Activated CD8-positive, alpha-beta memory T cell treated with anti-CD3 and anti-CD28 coated beads, Interleukin-2, amount 10 ng/mL, durations not matched to agents 7 days and 5 days (primary cell): ENCODE data around the gene ANXA11. TPM values are rescaled to one million over a fixed set of nuclear protein-coding genes. Genes with fewer than 3 reads are reported as not detected.
"Not testable (repeated sequence)": the region's sequence is repeated elsewhere in the genome, so short reads cannot be mapped to it uniquely, and the experiment has no call there.

Experiments
- ATAC-seq: fragments of 150-1000 bp; cut with Tn5 transposase; one replicate; pipeline ENCODE4 v1.10.0; 2021; ENCODE audit warnings: moderate library complexity
- CTCF ChIA-PET: fragments of 350-600 bp; sonication (Branson Sonifier 250); formaldehyde crosslinking; loops from one replicate; lab custom pipeline; 2021; ENCODE audit warnings: antibody characterized with exemption; lab: Charles Lee
- DNase-seq: peaks from one replicate; pipeline ENCODE4 v3.0.0-alpha.2; 2020
- H3K27ac Mint-ChIP-seq: one replicate; pipeline ENCODE4 v1.8.0; 2021; ENCODE audit warnings: mild to moderate bottlenecking, mixed read lengths
- H3K27me3 Mint-ChIP-seq: one replicate; pipeline ENCODE4 v1.8.0; 2021; ENCODE audit warnings: mixed read lengths
- H3K36me3 Mint-ChIP-seq: one replicate; pipeline ENCODE4 v1.8.0; 2021; ENCODE audit warnings: mild to moderate bottlenecking, mixed read lengths
- H3K4me1 Mint-ChIP-seq: one replicate; pipeline ENCODE4 v1.8.0; 2021; ENCODE audit warnings: mixed read lengths
- H3K4me3 Mint-ChIP-seq: one replicate; pipeline ENCODE4 v1.8.0; 2021; ENCODE audit warnings: mild to moderate bottlenecking, moderate library complexity, mixed read lengths
- H3K9me3 Mint-ChIP-seq: one replicate; pipeline ENCODE4 v1.8.0; 2022; ENCODE audit warnings: low read depth, mixed read lengths
- total RNA-seq, 2 experiments: library from RNA; stranded (reverse); gene quantifications; one replicate each; pipeline ENCODE4 v1.2.3, GENCODE V29; 2021

Gene ANXA11
- 100 to 1,000 TPM; 251 to 288 TPM for total RNA-seq

- H3K4me3 Mint-ChIP-seq: peak within 1 kb of the TSS; percentile 97
- DNase-seq (peak; percentile 89), ATAC-seq (peak; percentile 85)
- no peaks in the 10 kb centered on the region for H3K9me3 Mint-ChIP-seq
- peaks cover 27% of the 10 kb centered on the region for H3K36me3 Mint-ChIP-seq
- peak within 1 kb of the TSS; percentile 93 for H3K27ac Mint-ChIP-seq
- H3K4me1 Mint-ChIP-seq: peaks cover 40% of the 10 kb centered on the region
- CTCF ChIA-PET: interaction anchor here (0.8 to 3.1 kb wide), 5 partner anchors 10 to 63 kb away, joined by 3 to 14 read pairs (median 4); no protein-coding TSS in a partner anchor
- no peaks in the 10 kb centered on the region for H3K27me3 Mint-ChIP-seq
Measured at GRCh38 chr10:80205477-80206276, at the start of gene ANXA11. ANXA11 (minus strand) TSS chr10:80205537; CDS start chr10:80172861, 32,676 bp downstream.

- CTCF ChIA-PET, DNase-seq, H3K4me3 Mint-ChIP-seq, H3K9me3 Mint-ChIP-seq, ATAC-seq, H3K27ac Mint-ChIP-seq, H3K27me3 Mint-ChIP-seq, H3K36me3 Mint-ChIP-seq: not testable (repeated sequence)
- H3K4me1 Mint-ChIP-seq: peaks cover 26% of the 10 kb centered on the region
Measured at GRCh38 chr10:80254726-80255125, 49.4 kb upstream of the ANXA11 start.

- DNase-seq (peak; percentile 46), ATAC-seq (peak; percentile 22)
- not testable (repeated sequence) for H3K9me3 Mint-ChIP-seq, H3K4me3 Mint-ChIP-seq, H3K36me3 Mint-ChIP-seq, H3K27me3 Mint-ChIP-seq
- CTCF ChIA-PET: interaction anchor here (1.1 to 2.0 kb wide), 3 partner anchors 33 to 110 kb away, joined by 3 to 13 read pairs (median 3); no protein-coding TSS in a partner anchor
- H3K4me1 Mint-ChIP-seq: peaks cover 26% of the 10 kb centered on the region
- peak overlapping the region; percentile 99 for H3K27ac Mint-ChIP-seq
Measured at GRCh38 chr10:80253963-80254271, 48.6 kb upstream of the ANXA11 start.

GRCh38 chr10:80253266-80253962, 48.1 kb upstream of the ANXA11 start:
- peak overlapping the region; percentile 8 for H3K4me3 Mint-ChIP-seq
- peak; percentile 76 for DNase-seq
- H3K36me3 Mint-ChIP-seq: peaks cover 4% of the 10 kb centered on the region
- peaks cover under 1% of the 10 kb centered on the region for H3K27me3 Mint-ChIP-seq
- H3K9me3 Mint-ChIP-seq: no peaks in the 10 kb centered on the region
- peaks cover 26% of the 10 kb centered on the region for H3K4me1 Mint-ChIP-seq
- peak; percentile 87 for ATAC-seq
- CTCF ChIA-PET: interaction anchor here (1.1 to 2.0 kb wide), 6 partner anchors 8 to 109 kb away, joined by 3 to 13 read pairs (median 4); no protein-coding TSS in a partner anchor
- peak overlapping the region; percentile 99 for H3K27ac Mint-ChIP-seq

- H3K4me3 Mint-ChIP-seq: no peak overlapping the region
- H3K27ac Mint-ChIP-seq: peak overlapping the region; percentile 99
- H3K9me3 Mint-ChIP-seq: no peaks in the 10 kb centered on the region
- DNase-seq: no peak
- peaks cover 5% of the 10 kb centered on the region for H3K27me3 Mint-ChIP-seq
- H3K4me1 Mint-ChIP-seq: peaks cover 26% of the 10 kb centered on the region
- CTCF ChIA-PET: interaction anchor here (1.2 to 2.0 kb wide), 5 partner anchors 9 to 108 kb away, joined by 3 to 13 read pairs (median 5); no protein-coding TSS in a partner anchor
- ATAC-seq: no peak
- peaks cover 4% of the 10 kb centered on the region for H3K36me3 Mint-ChIP-seq
Measured at GRCh38 chr10:80252296-80252887, 47.1 kb upstream of the ANXA11 start.

- H3K27ac Mint-ChIP-seq, H3K36me3 Mint-ChIP-seq, DNase-seq, ATAC-seq, H3K4me3 Mint-ChIP-seq, H3K27me3 Mint-ChIP-seq, H3K9me3 Mint-ChIP-seq: not testable (repeated sequence)
- CTCF ChIA-PET: interaction anchor here (1.2 to 1.8 kb wide), 2 partner anchors 9 to 99 kb away, joined by 5 read pairs; no protein-coding TSS in a partner anchor
- H3K4me1 Mint-ChIP-seq: peaks cover 26% of the 10 kb centered on the region
Measured at GRCh38 chr10:80251703-80252280, 46.5 kb upstream of the ANXA11 start.

GRCh38 chr10:80250399-80250798, 45.1 kb upstream of the ANXA11 start:
- DNase-seq, H3K9me3 Mint-ChIP-seq, H3K4me3 Mint-ChIP-seq, CTCF ChIA-PET, ATAC-seq, H3K27ac Mint-ChIP-seq, H3K36me3 Mint-ChIP-seq: not testable (repeated sequence)
- Mint-ChIP-seq H3K4me1 (peaks cover 25% of the 10 kb centered on the region), H3K27me3 (peaks cover 13% of the 10 kb centered on the region)

- CTCF ChIA-PET, H3K9me3 Mint-ChIP-seq, DNase-seq, H3K36me3 Mint-ChIP-seq, H3K27ac Mint-ChIP-seq, H3K4me3 Mint-ChIP-seq, ATAC-seq: not testable (repeated sequence)
- peaks cover 15% of the 10 kb centered on the region for H3K27me3 Mint-ChIP-seq
- peaks cover 24% of the 10 kb centered on the region for H3K4me1 Mint-ChIP-seq
Measured at GRCh38 chr10:80249906-80250305, 44.6 kb upstream of the ANXA11 start.

GRCh38 chr10:80247611-80248010, 42.3 kb upstream of the ANXA11 start:
- H3K27ac Mint-ChIP-seq, DNase-seq, H3K9me3 Mint-ChIP-seq, H3K36me3 Mint-ChIP-seq, CTCF ChIA-PET, ATAC-seq, H3K4me1 Mint-ChIP-seq, H3K4me3 Mint-ChIP-seq: not testable (repeated sequence)
- peaks cover 28% of the 10 kb centered on the region for H3K27me3 Mint-ChIP-seq

- H3K27me3 Mint-ChIP-seq: peaks cover 31% of the 10 kb centered on the region
- H3K9me3 Mint-ChIP-seq, H3K27ac Mint-ChIP-seq, ATAC-seq, H3K36me3 Mint-ChIP-seq, DNase-seq, H3K4me1 Mint-ChIP-seq, CTCF ChIA-PET, H3K4me3 Mint-ChIP-seq: not testable (repeated sequence)
Measured at GRCh38 chr10:80244371-80244770, 39.0 kb upstream of the ANXA11 start.

GRCh38 chr10:80242341-80242740, 37.0 kb upstream of the ANXA11 start:
- H3K27me3 Mint-ChIP-seq: peaks cover 25% of the 10 kb centered on the region
- H3K4me1 Mint-ChIP-seq, H3K36me3 Mint-ChIP-seq, H3K4me3 Mint-ChIP-seq, H3K27ac Mint-ChIP-seq, ATAC-seq, H3K9me3 Mint-ChIP-seq, DNase-seq, CTCF ChIA-PET: not testable (repeated sequence)

GRCh38 chr10:80236457-80236856, 31.1 kb upstream of the ANXA11 start:
- H3K4me3 Mint-ChIP-seq, CTCF ChIA-PET, ATAC-seq, DNase-seq, H3K27ac Mint-ChIP-seq, H3K36me3 Mint-ChIP-seq, H3K9me3 Mint-ChIP-seq, H3K27me3 Mint-ChIP-seq: not testable (repeated sequence)
- H3K4me1 Mint-ChIP-seq: peaks cover 12% of the 10 kb centered on the region
